AG10803 (cell line): ENCODE data around the gene PPM1H.
A peak's percentile ranks its signal among the peaks of the same experiment; 100 is the strongest.

Experiments used
- DNase-seq: peaks from one replicate; pipeline ENCODE4 v3.0.0; 2010; ENCODE audit warnings: low read depth
- H3K4me3 ChIP-seq: 2 replicates; pipeline ENCODE4 v1.5.1; 2011; ENCODE audit warnings: mild to moderate bottlenecking, low read length, control low read depth
- CTCF ChIP-seq: conservative IDR thresholded peaks from 2 replicates; pipeline ENCODE4 v1.5.1; 2011; ENCODE audit warnings: mild to moderate bottlenecking, low read length, control low read depth, inconsistent platforms

PPM1H gene

DNA sequence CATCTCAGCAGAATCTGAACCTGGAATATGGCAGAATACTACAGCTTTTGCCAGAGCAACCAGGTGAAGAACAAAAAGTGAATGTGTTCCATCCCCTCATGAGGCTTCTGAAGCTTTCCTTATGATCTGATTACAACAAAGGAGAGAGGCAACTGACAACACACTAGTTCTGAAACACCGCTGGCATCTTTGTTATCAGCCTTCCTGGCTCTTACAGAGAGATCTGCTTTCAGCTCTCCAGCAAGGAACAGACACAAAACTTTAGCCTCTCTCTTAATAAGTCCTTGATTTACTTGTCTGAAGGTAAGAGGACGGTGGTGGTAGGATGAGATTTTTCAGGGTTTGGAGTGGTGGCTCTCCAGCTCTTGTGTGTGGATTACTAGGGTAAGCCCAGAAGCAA is 227.0 kb downstream of the PPM1H start:
- no peak overlapping the region for H3K4me3 ChIP-seq
- no peak for DNase-seq
- TF ChIP-seq CTCF, result no peak

GRCh38 chr12:62705846-62706245 is 229.1 kb downstream of the PPM1H start:
- no peak for TF ChIP-seq CTCF
- DNase-seq, result no peak
- no peak overlapping the region for H3K4me3 ChIP-seq

GRCh38 chr12:62703011-62703380 is 232.0 kb downstream of the PPM1H start:
- peak; percentile 87 for DNase-seq

GRCh38 chr12:62701492-62701891 is 233.5 kb downstream of the PPM1H start:
- H3K4me3 ChIP-seq, result no peak overlapping the region
- TF ChIP-seq CTCF, result no peak
- DNase-seq, result no peak

More at GRCh38 chr12:62703011-62703380, 232.0 kb downstream of the PPM1H start:
- no peak overlapping the region for H3K4me3 ChIP-seq
- TF ChIP-seq CTCF, result peak; percentile 7; the same call in 1 of the 2 replicates

DNA sequence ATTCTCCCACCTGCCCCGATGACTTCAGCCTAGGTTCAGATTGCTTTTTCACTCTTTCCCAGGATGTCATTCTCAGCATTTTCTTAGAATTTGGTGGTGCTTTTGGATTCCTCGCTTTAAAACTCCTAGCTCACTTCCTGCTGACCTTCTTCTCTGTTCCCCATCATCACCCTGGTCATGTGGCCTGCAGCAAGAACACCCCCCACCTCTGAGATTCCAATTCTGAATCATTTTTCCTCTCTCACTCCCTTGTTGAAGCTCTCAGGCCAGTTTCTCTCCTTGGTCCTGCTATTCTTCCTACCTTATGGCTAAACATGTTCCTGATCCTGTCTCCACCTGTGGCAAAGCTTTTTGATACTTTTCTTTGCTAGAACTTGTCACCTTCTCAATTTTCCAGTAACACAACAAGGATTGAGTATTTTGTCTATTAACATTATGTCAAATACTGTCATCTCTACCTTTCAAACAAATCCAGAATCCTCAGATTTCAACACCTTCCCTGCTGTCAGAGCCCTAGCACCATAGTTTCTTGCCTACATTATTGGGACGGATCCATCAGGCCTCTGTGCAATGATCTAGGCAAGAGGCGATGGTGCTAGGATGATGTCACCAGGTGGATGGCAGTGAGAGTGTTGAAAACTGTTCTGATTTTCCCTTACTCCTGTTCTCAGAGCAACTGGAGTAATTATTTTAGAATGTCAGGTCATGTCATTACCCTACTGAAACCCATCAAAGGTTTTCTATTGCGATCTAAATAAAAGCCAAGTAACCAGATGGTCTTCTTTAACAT is 234.7 kb downstream of the PPM1H start:
- no peak overlapping the region for H3K4me3 ChIP-seq
- DNase-seq, result peak; percentile 42
- no peak for TF ChIP-seq CTCF

- H3K4me3 ChIP-seq, result no peak overlapping the region
- DNase-seq, result peak; percentile 72
- TF ChIP-seq CTCF, result no peak
Observed at GRCh38 chr12:62698701-62699101, 236.2 kb downstream of the PPM1H start.

DNA sequence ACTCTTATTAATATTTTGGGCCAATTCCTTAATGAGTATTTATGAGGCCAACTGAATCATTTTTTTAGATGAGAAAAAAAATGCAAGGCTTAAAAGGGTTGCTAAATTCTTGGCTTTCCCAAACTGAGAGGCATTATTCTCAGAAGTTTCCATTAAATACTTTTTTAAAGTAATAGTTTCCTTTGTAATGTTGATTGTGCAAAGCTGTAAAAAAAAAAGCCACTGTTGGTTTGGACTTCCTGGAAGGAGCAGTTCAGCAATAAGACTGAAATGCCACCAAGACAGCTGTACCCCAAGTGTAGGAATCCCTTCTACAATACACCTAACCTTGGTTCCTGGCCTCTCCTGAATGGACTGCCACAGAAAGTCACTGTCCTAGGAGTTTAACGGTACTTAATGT is 237.1 kb downstream of the PPM1H start:
- TF ChIP-seq CTCF, result no peak
- H3K4me3 ChIP-seq, result no peak overlapping the region
- DNase-seq, result peak; percentile 78
